Measurements from ENCODE around the gene CHPT1. TPM values are rescaled to one million over a fixed set of nuclear protein-coding genes. Genes with fewer than 3 reads are reported as not detected.
"Not testable (repeated sequence)": the region's sequence is repeated elsewhere in the genome, so short reads cannot be mapped to it uniquely, and the experiment has no call there.

CHPT1 gene
- 10 to 100 TPM; 32.5 to 48.0 (median 41.5) TPM for polyA plus RNA-seq (ENCODE audit: insufficient read length in 3 of 3)
- long read RNA-seq, donor 1, transcript CHPT1-201 (9 exons, 1,585 nt), result major isoform, 15 of 23 reads
- long read RNA-seq, donor 1, partial matches to known transcripts, result 6 of 23 reads
- long read RNA-seq, donor 1, other reads (novel, unspliced or antisense), result 0 of 23 reads
- long read RNA-seq, donor 2, transcript CHPT1-201 (9 exons, 1,585 nt), result major isoform, 9 of 9 reads
- long read RNA-seq, donor 2, partial matches to known transcripts, result 0 of 9 reads
- long read RNA-seq, donor 2, other reads (novel, unspliced or antisense), result 0 of 9 reads
- long read RNA-seq, donor 3, transcript CHPT1-205 (8 exons, 2,001 nt), result minor isoform, 7 of 23 reads
- long read RNA-seq, donor 3, transcript CHPT1-201 (9 exons, 1,585 nt), result major isoform, 16 of 23 reads
- long read RNA-seq, donor 3, partial matches to known transcripts, result 0 of 23 reads
- long read RNA-seq, donor 3, other reads (novel, unspliced or antisense), result 0 of 23 reads
- long read RNA-seq, donor 4, transcript CHPT1-201 (9 exons, 1,585 nt), result major isoform, 10 of 14 reads
- long read RNA-seq, donor 4, partial matches to known transcripts, result 0 of 14 reads
- long read RNA-seq, donor 4, other reads (novel, unspliced or antisense), result 0 of 14 reads
- long read RNA-seq, donor 5, result 0 reads
- long read RNA-seq, donor 6, transcript CHPT1-201 (9 exons, 1,585 nt), result major isoform, 11 of 12 reads
- long read RNA-seq, donor 6, partial matches to known transcripts, result 0 of 12 reads
- long read RNA-seq, donor 6, other reads (novel, unspliced or antisense), result 0 of 12 reads
- long read RNA-seq, donor 7, transcript CHPT1-201 (9 exons, 1,585 nt), result major isoform, 11 of 13 reads
- long read RNA-seq, donor 7, partial matches to known transcripts, result 0 of 13 reads
- long read RNA-seq, donor 7, other reads (novel, unspliced or antisense), result 0 of 13 reads
- long read RNA-seq, donor 8, transcript CHPT1-201 (9 exons, 1,585 nt), result major isoform, 34 of 88 reads
- long read RNA-seq, donor 8, transcript CHPT1-205 (8 exons, 2,001 nt), result minor isoform, 8 of 88 reads
- long read RNA-seq, donor 8, partial matches to known transcripts, result 41 of 88 reads
- long read RNA-seq, donor 8, other reads (novel, unspliced or antisense), result 5 of 88 reads
- long read RNA-seq, donor 9, transcript CHPT1-201 (9 exons, 1,585 nt), result major isoform, 12 of 16 reads
- long read RNA-seq, donor 9, partial matches to known transcripts, result 0 of 16 reads
- long read RNA-seq, donor 9, other reads (novel, unspliced or antisense), result 0 of 16 reads
- long read RNA-seq, donor 10, transcript CHPT1-201 (9 exons, 1,585 nt), result major isoform, 10 of 20 reads
- long read RNA-seq, donor 10, transcript CHPT1-205 (8 exons, 2,001 nt), result minor isoform, 5 of 20 reads
- long read RNA-seq, donor 10, partial matches to known transcripts, result 5 of 20 reads
- long read RNA-seq, donor 10, other reads (novel, unspliced or antisense), result 0 of 20 reads
- long read RNA-seq, donor 11, transcript CHPT1-201 (9 exons, 1,585 nt), result major isoform, 10 of 13 reads
- long read RNA-seq, donor 11, partial matches to known transcripts, result 0 of 13 reads
- long read RNA-seq, donor 11, other reads (novel, unspliced or antisense), result 0 of 13 reads
- long read RNA-seq, donor 12, transcript CHPT1-201 (9 exons, 1,585 nt), result major isoform, 8 of 13 reads
- long read RNA-seq, donor 12, partial matches to known transcripts, result 0 of 13 reads
- long read RNA-seq, donor 12, other reads (novel, unspliced or antisense), result 0 of 13 reads
- long read RNA-seq, donor 13, result 0 reads
- long read RNA-seq, donor 14, transcript CHPT1-201 (9 exons, 1,585 nt), result major isoform, 12 of 14 reads
- long read RNA-seq, donor 14, partial matches to known transcripts, result 0 of 14 reads
- long read RNA-seq, donor 14, other reads (novel, unspliced or antisense), result 0 of 14 reads
- long read RNA-seq, donor 15, transcript CHPT1-201 (9 exons, 1,585 nt), result major isoform, 8 of 8 reads
- long read RNA-seq, donor 15, partial matches to known transcripts, result 0 of 8 reads
- long read RNA-seq, donor 15, other reads (novel, unspliced or antisense), result 0 of 8 reads
- long read RNA-seq, donor 16, transcript CHPT1-205 (8 exons, 2,001 nt), result minor isoform, 5 of 26 reads
- long read RNA-seq, donor 16, transcript CHPT1-201 (9 exons, 1,585 nt), result major isoform, 21 of 26 reads
- long read RNA-seq, donor 16, partial matches to known transcripts, result 0 of 26 reads
- long read RNA-seq, donor 16, other reads (novel, unspliced or antisense), result 0 of 26 reads

- peak in 8 of 11 donors; percentile 22 to 51 (median 40) for DNase-seq (ENCODE audit: extremely low read depth in 1 of 11, low read depth in 9 of 11, low spot score in 4 of 11)
These were observed at the start of gene CHPT1 for GRCh38 chr12:101697197-101697929. Gene CHPT1, plus strand, starts transcription at chr12:101697640. Its CDS starts 222 bp downstream, at chr12:101697862.

- DNase-seq (ENCODE audit: extremely low read depth in 1 of 11, low read depth in 9 of 11, low spot score in 4 of 11), result no peak
These were observed 49.7 kb upstream of the CHPT1 start for GRCh38 chr12:101647711-101648110.

GRCh38 chr12:101648195-101648594 lies 49.2 kb upstream of the CHPT1 start:
- DNase-seq (ENCODE audit: extremely low read depth in 1 of 11, low read depth in 9 of 11, low spot score in 4 of 11), result no peak

GRCh38 chr12:101650346-101651117 lies 46.9 kb upstream of the CHPT1 start:
- DNase-seq (ENCODE audit: extremely low read depth in 1 of 11, low read depth in 9 of 11, low spot score in 4 of 11), result no peak

GRCh38 chr12:101653030-101653429 lies 44.4 kb upstream of the CHPT1 start:
- no peak for DNase-seq (ENCODE audit: extremely low read depth in 1 of 11, low read depth in 9 of 11, low spot score in 4 of 11)

GRCh38 chr12:101653503-101653902 lies 43.9 kb upstream of the CHPT1 start:
- no peak for DNase-seq (ENCODE audit: extremely low read depth in 1 of 11, low read depth in 9 of 11, low spot score in 4 of 11)

- no peak for DNase-seq (ENCODE audit: extremely low read depth in 1 of 11, low read depth in 9 of 11, low spot score in 4 of 11)
These were observed 43.0 kb upstream of the CHPT1 start for GRCh38 chr12:101654442-101654841.

- DNase-seq (ENCODE audit: extremely low read depth in 1 of 11, low read depth in 9 of 11, low spot score in 4 of 11), result no peak
These were observed 42.0 kb upstream of the CHPT1 start for GRCh38 chr12:101655393-101655792.

- not testable (repeated sequence) for DNase-seq (ENCODE audit: extremely low read depth in 1 of 11, low read depth in 9 of 11, low spot score in 4 of 11)
These were observed 36.8 kb upstream of the CHPT1 start for GRCh38 chr12:101660662-101661061.

GRCh38 chr12:101663298-101663697 lies 34.1 kb upstream of the CHPT1 start:
- DNase-seq (ENCODE audit: extremely low read depth in 1 of 11, low read depth in 9 of 11, low spot score in 4 of 11), result no peak

GRCh38 chr12:101664992-101665391 lies 32.4 kb upstream of the CHPT1 start:
- DNase-seq (ENCODE audit: extremely low read depth in 1 of 11, low read depth in 9 of 11, low spot score in 4 of 11), result no peak

- DNase-seq (ENCODE audit: extremely low read depth in 1 of 11, low read depth in 9 of 11, low spot score in 4 of 11), result no peak
These were observed 31.2 kb upstream of the CHPT1 start for GRCh38 chr12:101666052-101666728.

GRCh38 chr12:101667591-101667990 lies 29.8 kb upstream of the CHPT1 start:
- DNase-seq (ENCODE audit: extremely low read depth in 1 of 11, low read depth in 9 of 11, low spot score in 4 of 11), result no peak

- peak in 6 of 11 donors; percentile 3 to 16 (median 8) for DNase-seq (ENCODE audit: extremely low read depth in 1 of 11, low read depth in 9 of 11, low spot score in 4 of 11)
These were observed 27.3 kb upstream of the CHPT1 start for GRCh38 chr12:101670007-101670671.
